HCEC 1CT (cell line): ENCODE data around the gene PLA2G6.
A peak's percentile ranks its signal among the peaks of the same experiment; 100 is the strongest.

ENCODE experiments used
- DNase-seq: peaks from one replicate; pipeline ENCODE4 v3.0.0-alpha.2; 2017

Gene PLA2G6

GRCh38 chr22:38181453-38182200 lies at the start of gene PLA2G6:
Gene PLA2G6, minus strand, starts transcription at chr22:38181830. Its CDS starts 12,404 bp downstream, at chr22:38169426.
- DNase-seq, result peak; percentile 99

- no peak for DNase-seq
Measured at GRCh38 chr22:38230916-38231315, 49.3 kb upstream of the PLA2G6 start.

- no peak for DNase-seq
Measured at GRCh38 chr22:38230108-38230825, 48.6 kb upstream of the PLA2G6 start.

GRCh38 chr22:38228873-38229740 lies 47.5 kb upstream of the PLA2G6 start:
- DNase-seq, result peak; percentile 54

GRCh38 chr22:38228326-38228872 lies 46.8 kb upstream of the PLA2G6 start:
- no peak for DNase-seq

GRCh38 chr22:38226853-38227649 lies 45.4 kb upstream of the PLA2G6 start:
- DNase-seq, result no peak

GRCh38 chr22:38223289-38223960 lies 41.8 kb upstream of the PLA2G6 start:
- DNase-seq, result no peak

GRCh38 chr22:38222797-38223119 lies 41.1 kb upstream of the PLA2G6 start:
- no peak for DNase-seq

- DNase-seq, result no peak
Measured at GRCh38 chr22:38221908-38222796, 40.5 kb upstream of the PLA2G6 start.

GRCh38 chr22:38221407-38221806 lies 39.8 kb upstream of the PLA2G6 start:
- no peak for DNase-seq

GRCh38 chr22:38220653-38221386 lies 39.2 kb upstream of the PLA2G6 start:
- no peak for DNase-seq

GRCh38 chr22:38220163-38220562 lies 38.5 kb upstream of the PLA2G6 start:
- DNase-seq, result no peak

- DNase-seq, result no peak
Measured at GRCh38 chr22:38219632-38220031, 38.0 kb upstream of the PLA2G6 start.

- peak; percentile 83 for DNase-seq
Measured at GRCh38 chr22:38218661-38219622, 37.3 kb upstream of the PLA2G6 start.

- DNase-seq, result no peak
Measured at GRCh38 chr22:38215156-38216038, 33.8 kb upstream of the PLA2G6 start.

GRCh38 chr22:38214302-38215056 lies 32.8 kb upstream of the PLA2G6 start:
- no peak for DNase-seq

GRCh38 chr22:38213990-38214301 lies 32.3 kb upstream of the PLA2G6 start:
- DNase-seq, result no peak
